GM19372 (cell line): ENCODE results near the gene KCNQ1.

Experiments
- ATAC-seq: cut with Tn5 transposase; IDR thresholded peaks from one replicate; pipeline ENCODE4 v1.9.1; 2021; ENCODE audit warnings: mild to moderate bottlenecking, low read depth, moderate library complexity; ENCODE audit not compliant: unreplicated experiment

Gene KCNQ1

GRCh38 chr11:2795491-2795991 is 350.7 kb downstream of the KCNQ1 start:
- ATAC-seq, result no peak

- no peak for ATAC-seq
Observed at GRCh38 chr11:2796091-2796490, 351.3 kb downstream of the KCNQ1 start.

- ATAC-seq, result no peak
Observed at GRCh38 chr11:2796508-2797113, 351.8 kb downstream of the KCNQ1 start.

- ATAC-seq, result no peak
Observed at GRCh38 chr11:2797121-2797711, 352.4 kb downstream of the KCNQ1 start.

GRCh38 chr11:2797741-2798361 is 353.0 kb downstream of the KCNQ1 start:
- no peak for ATAC-seq

DNA sequence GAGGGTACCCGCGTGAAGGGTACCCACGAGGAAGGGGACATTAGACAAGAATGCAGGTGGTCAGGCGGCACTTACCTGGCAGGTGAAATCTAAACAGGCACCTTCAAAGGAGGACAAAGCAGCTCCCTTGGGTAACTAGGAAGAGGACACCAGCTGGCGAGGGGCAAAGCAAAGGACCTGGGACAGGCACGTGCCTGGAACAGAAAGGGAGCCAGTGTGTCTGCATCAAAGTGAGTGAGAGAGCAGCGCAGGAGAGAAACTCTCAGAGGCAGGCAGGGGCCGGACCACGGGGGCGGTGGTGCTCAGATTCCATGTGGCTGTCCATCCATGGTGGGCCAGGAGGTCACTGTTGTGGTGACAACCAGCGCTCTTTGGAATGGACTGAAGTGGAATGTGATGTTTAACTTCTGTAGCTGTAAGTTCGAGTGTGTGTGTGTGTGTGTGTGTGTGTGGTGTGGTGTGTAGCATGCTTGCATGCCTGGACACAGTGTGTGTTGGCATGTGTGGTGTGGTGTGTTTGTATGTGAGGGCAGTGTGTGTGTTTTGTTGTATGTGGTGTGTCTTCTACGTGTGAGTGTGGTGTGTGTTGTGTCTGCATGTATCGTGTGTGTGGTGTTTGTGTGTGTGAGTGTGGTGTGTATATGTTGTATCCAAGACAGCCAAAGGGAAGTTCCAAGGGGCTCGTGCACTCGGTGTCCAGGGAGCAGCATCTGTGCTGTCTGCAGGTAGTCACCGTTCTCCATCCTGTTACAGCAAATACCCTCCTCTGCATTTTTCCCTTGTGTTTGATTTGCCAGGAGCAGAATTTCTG is 354.3 kb downstream of the KCNQ1 start:
- no peak for ATAC-seq

GRCh38 chr11:2799881-2800654 is 355.3 kb downstream of the KCNQ1 start:
- no peak for ATAC-seq

- no peak for ATAC-seq
Observed at GRCh38 chr11:2800655-2801531, 356.1 kb downstream of the KCNQ1 start.

DNA sequence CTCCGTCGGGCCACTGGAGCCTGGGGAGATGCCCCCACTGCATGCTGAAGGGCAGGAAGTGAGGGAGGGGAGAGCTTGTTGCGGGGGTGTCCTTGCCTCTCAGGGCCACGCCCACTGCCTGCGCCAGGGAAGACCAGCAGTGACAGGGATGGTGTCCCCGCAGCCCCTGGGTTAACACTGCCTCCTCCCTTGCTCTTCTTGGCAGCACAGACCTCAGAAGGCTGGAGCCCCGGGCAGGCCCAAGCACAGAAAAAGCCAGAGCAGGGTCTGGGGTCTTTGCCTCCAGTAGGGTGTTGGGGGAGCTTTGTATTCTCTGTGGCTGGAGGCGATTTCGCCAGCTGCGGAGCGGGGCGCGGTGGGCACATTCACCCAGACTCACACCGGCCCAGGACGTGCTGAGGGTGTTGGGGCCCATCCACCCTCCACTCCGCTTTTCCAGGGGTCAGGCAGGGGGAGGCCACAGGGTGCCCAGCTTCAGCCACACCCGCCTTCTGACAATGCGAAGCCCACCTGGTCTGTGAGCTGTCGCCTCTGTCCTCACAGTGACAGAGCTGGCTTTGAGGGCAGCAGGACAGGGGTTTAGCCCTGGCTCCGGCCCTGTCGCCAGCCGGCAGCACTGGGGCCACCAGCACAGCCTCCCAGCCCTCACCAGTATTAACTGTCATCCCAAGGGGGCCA is 357.0 kb downstream of the KCNQ1 start:
- no peak for ATAC-seq

DNA sequence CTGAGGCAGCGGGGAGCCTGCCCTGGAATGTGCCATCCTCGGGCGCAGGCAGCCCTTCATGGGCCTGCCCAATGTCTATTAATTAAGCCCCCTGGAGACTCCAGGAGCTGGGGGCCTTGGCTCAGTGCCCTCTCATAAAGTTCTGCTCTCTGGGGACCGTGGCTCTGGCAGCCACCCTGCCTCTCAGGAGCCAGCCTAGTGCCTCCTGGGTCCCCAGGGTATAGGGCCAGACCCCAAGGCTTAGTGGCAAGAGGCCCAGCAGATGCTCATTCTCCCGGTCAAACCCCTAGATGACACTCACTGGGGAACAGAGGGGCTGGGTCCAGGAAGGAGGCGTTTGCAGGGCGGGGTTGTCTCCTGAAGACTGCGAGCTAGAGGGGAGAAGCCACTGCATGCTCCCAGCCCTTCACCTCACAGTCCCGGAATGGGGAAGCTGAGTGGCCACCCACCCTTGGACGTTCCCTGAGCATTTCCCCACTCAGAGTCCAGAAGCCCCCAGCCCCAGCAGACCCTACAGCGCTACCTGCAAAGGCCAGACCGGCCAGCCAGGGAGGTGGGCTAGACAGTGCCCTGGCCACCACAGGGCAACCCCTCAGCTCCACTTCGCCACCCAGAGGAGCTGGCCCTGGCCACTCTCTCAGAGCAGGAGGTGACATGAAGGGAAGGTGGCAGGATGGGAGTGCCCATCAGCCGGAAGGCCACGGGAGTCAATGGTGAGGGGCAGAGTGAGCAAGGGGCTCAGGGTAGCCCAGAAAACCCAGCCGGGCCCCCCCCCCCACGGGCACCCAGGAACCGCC is 357.8 kb downstream of the KCNQ1 start:
- no peak for ATAC-seq

- ATAC-seq, result no peak
Observed at GRCh38 chr11:2803186-2804091, 358.6 kb downstream of the KCNQ1 start.

- ATAC-seq, result no peak
Observed at GRCh38 chr11:2804189-2804588, 359.4 kb downstream of the KCNQ1 start.

GRCh38 chr11:2804701-2805387 is 360.0 kb downstream of the KCNQ1 start:
- ATAC-seq, result no peak

GRCh38 chr11:2805388-2806056 is 360.7 kb downstream of the KCNQ1 start:
- ATAC-seq, result no peak

DNA sequence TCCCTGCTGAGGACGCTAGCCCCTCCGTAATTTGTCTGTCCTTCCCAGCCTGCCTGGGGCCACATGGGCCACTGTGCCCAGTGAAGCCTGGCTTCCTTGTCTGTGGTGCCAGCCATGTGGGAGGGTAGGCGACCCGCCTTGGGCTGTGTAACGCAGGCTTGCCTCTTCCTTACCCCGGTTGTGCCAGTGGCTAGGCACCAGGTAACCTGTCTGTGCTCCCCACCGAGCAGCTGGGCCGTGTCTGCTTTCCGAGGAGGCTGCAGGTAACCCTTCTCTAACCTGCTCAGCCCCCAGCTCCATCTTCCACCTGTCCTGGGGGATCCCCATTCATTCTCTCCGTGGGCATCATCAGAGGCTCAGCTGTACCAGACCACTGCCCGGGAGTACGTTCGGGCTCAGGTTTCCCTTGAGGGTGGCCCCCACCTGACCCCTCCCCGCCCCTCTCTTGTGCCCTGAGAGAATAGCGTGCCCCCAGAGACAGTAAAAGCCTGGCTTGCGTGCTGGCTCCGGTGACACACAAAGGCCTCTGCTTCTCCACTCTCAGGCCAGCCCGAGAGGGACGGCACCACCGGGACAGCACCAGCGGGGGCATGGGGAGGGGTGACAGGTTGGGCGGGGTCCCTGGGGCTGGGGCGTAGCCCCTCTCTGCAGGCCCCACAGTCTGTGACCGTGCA is 361.7 kb downstream of the KCNQ1 start:
- ATAC-seq, result no peak
